GM18526 (cell line): Measurements from ENCODE around the gene JOSD1.

Source experiments
- POLR2A ChIP-seq: IDR thresholded peaks from 3 replicates; pipeline ENCODE4 v1.6.1; 2011; ENCODE audit not compliant: insufficient read length; ENCODE audit errors: extremely low read depth

Gene JOSD1

GRCh38 chr22:38689651-38690050, 11.1 kb downstream of the JOSD1 start:
- TF ChIP-seq POLR2A: no peak

DNA sequence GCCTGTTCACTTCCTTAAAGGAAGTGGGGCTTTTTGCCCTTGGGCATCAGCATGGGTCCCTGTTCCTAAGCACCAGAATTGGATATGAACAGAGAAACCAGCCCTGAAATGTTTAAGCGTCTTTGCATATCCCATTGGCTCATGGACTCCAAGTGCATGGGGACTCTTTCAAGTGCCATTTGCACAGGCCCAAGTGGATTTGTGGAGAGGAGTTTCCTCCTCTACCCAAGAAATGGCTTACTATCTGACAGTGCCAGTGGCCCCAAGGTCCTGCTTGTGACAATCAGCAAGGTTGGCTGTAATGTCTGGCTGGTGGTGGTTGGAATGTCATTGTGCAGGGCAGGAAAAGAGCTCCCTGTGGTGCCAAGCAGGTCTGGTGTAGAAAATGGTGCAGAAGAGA, 15.0 kb downstream of the JOSD1 start:
- TF ChIP-seq POLR2A: no peak

GRCh38 chr22:38684895-38685294, 15.8 kb downstream of the JOSD1 start:
- no peak for TF ChIP-seq POLR2A

GRCh38 chr22:38681582-38682335, 19.0 kb downstream of the JOSD1 start, which contains the start of gene TOMM22:
Gene TOMM22 (plus strand): TSS chr22:38681957. CDS start chr22:38681979, 22 bp downstream.
- peak; percentile 84 for TF ChIP-seq POLR2A

- no peak for TF ChIP-seq POLR2A
Observed at GRCh38 chr22:38675833-38676232, 24.9 kb downstream of the JOSD1 start.

GRCh38 chr22:38674888-38675287, 25.9 kb downstream of the JOSD1 start:
- no peak for TF ChIP-seq POLR2A

GRCh38 chr22:38657045-38657909, 43.5 kb downstream of the JOSD1 start:
- TF ChIP-seq POLR2A: no peak

DNA sequence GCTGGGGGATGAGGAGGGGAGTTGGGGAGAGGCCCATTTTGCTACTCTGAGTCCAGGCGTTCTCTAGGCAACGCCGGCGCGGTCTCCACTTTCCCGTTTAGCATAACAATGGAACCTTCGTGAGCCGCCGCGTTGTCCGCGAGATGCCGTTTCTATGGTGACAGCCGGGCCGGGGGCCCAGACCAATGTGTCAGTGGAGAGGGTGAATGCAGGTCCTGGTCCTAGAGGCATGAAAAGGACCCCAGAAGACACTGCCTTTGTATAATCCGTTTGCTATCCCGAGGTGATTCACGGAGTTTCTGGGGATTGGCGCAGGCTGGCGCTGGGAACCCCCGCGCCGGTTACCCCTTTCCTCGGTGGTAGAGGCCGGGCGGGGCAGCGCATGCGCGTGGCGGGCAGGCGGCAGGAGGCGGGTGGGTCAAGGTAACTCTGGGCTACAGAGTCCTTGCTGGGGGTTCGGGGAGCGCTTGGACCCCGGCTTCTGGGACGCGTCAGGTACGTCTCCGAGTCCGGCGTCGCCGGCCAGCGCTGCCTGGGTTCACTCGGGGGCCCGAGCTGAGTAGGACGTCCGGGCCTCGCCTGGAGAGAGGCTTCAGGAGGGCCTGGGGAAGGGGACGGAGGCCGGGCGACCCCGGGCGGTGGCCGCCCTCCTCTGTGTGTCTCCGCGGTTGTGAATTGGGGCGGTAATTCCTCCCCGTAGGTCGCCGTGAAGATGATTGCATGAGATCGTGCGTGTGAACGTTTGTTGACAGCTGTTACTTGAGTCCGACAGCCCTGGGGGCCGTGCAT, 44.3 kb downstream of the JOSD1 start, which contains the start of the genes CBY1 and FAM227A:
CBY1 (plus strand) TSS at position 383 of the 789 bp plus-strand sequence. CDS start 11,417 bp downstream, outside the sequence.
FAM227A (minus strand) TSS at position 137 of the 789 bp plus-strand sequence. CDS start 6,224 bp downstream, outside the sequence.
- TF ChIP-seq POLR2A: peak; percentile 38

DNA sequence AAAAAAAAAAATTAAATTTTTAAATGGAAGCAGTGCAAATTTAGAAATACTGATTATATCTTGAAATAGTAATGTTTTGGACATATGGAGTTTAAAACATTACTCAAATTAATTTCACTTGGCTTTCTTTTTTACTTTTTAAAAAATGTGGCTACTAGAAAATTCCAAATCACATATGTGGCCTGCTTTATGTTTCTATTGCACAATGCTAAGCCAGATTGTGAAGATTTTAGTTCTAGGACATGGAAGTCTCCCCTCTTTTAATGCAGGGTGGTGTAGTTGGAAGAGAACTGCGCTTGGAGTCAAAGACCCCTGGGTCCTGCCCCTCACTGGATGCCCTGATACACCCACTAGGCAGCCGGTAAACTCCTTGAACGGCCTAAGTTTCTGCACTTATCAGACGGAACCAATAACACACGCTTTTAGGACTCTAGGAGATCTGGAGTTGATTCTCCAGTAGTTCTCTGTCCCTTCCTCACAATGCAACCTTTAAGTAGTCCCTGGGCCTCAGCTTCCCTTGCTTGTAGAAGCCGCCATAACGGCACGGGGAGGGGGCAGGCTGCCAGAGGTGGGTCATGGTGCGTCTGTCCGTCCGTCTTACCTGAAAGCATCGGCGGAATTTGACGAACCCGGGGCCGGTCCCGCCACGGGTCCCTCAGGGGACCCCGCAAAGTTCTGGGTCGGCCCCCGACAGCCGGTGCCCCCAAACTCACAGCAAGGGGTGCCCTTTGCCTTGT, 45.1 kb downstream of the JOSD1 start:
- TF ChIP-seq POLR2A: no peak

GRCh38 chr22:38653741-38654140, 47.0 kb downstream of the JOSD1 start:
- TF ChIP-seq POLR2A: no peak

GRCh38 chr22:38652859-38653258, 47.9 kb downstream of the JOSD1 start:
- no peak for TF ChIP-seq POLR2A

GRCh38 chr22:38649841-38650522, 50.8 kb downstream of the JOSD1 start:
- no peak for TF ChIP-seq POLR2A

DNA sequence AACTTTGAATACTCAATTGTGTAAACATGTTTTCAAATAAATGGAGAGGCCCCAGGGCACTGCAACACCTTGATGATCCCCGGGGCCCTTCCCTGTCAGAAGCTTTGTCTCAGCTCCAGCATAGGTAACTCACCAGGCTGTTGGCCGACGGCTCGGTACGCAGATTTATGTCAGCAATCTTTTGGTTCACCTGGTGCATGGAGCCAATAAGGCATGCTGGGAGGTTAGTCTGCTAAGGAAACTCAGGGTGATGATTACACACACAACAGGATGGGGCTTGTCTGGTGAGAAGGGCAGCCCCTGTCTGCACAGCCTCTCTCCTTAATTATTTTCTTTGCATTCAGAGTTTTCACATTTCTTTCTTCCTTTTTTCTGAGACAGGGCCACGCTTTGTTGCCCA, 55.3 kb downstream of the JOSD1 start:
- no peak for TF ChIP-seq POLR2A
